Endometrium (tissue), 2 donors: Measurements from ENCODE around the gene SRPRB.

ENCODE experiments used
- FAIRE-seq: peaks from 2 replicates; lab custom pipeline; 2012; peaks lifted over from hg19 to GRCh38; lab: Jason Lieb, UNC
- donor health status: control.
- donor health status: control.

The SRPRB gene

DNA sequence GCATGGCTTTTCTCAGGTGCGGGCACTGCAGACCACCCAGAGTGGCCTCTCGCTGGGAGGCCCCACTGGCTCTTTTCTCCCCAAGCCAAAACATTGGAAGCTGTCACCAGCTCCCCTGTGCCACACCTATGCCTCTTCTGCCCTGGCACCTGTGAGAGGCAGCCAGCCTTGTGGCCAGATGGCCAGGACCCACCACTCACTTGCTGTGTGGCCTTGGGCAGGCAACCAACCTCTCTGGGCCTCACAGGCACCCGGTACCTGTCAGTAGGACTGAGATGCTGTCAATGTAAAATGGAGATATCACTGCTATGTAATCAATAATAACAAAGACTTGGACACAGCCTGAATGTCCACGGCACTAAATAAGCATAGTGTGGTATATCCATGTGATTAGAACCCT is 36.5 kb downstream of the SRPRB start:
- FAIRE-seq, result no peak

DNA sequence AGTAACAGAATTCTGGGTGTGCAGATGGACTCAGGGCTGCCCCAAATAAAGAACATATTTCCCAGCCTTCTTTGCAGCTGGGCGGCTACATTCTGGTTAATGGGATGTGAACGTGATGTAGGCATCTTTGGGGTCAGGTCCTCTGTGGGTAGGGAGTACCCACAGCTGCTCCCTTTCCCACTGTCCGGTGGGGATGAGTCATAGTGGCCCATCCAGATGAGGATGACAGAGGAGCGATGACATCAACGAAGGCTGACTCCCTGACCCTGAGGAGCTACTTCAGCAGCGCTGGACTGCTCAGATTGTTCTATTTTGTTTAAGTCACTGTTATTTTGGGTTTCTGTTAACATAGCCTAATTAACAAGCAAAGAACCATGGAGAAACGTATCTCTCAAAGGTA is 38.0 kb downstream of the SRPRB start:
- FAIRE-seq, result no peak

DNA sequence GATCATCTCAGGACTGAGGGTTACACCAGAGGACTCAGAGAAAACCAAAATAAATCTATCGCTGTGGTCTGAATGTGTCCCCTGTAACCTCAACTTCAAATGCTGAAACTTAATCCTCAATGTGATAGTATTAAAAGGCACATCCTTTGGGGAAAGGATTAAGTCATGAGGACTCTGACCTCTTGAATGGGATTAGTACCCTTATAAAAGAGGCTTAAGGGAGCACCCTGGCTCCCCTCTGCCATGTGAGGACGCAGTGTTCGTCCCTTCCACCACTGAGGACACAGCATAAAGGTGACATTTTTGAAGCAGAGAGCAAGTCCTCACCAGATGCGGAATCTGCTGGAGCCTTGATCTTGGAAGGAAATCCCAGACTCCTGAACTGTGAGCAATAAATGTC is 39.5 kb downstream of the SRPRB start:
- no peak for FAIRE-seq

DNA sequence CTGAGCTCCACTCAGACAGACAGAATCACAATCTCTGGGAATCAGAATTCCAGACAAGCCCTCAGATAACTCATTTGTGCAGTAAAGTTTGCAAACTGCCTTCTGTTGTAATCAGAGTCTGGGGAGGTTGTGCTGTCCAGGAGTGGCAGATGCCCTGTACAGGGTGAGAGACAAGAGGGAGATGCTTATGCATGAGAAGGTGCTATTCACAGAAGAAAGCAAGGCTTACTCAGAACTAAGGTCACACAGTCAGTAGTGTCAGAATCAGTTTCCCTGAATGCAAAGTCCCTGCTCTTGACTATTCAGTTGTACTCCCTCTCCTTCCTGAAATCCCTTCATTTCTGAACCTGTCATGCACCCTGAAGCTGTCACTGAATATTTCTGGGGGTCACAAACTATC is 43.7 kb downstream of the SRPRB start:
- no peak for FAIRE-seq

DNA sequence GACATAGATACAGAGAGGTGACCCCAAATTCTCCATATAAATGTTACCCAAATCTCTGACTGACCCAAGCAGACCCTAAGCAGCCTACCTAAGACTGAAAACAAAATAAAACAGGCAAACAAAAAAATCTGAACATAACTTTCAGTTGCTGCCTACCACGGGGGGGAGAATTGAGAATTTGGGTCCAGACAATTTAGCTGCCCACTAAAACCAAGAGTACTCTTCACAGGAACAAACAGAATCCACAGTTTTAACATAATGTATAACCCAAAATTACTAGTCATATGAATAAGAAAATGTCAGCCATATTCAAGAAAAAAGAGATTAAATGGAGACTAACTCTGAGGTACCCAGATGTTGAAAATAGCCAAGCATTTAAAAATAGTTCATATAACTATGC is 44.4 kb downstream of the SRPRB start:
- no peak for FAIRE-seq

DNA sequence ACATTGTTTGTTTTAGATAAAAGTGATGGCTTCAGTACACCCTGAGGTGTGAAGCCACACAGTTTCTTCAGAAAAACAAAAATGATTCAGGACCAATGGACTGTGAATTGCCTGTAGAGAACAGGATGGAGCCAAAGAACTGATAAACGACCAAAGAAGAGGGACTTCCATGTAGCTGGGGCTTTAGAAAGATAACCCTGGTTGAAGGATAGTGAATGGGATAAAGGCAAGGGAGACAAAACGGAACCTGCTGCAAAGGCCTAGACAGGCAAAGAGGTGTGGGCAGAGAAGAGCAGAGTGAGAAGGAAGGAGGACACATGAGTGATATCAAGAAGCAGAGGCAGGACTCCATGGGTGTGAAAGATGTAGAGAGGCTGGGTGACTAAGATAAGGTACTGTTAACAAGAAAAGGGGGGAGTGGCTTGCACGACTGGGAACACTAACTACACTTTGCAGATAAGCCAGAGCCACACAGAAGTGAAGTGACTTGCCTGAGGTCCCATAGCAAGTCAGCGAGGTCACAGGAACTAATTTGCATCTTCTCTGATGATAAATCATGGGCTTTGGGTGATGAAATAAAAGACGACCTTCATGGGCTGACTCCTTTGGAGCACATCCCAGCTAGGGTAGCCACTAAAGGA is 45.8 kb downstream of the SRPRB start:
- no peak for FAIRE-seq

DNA sequence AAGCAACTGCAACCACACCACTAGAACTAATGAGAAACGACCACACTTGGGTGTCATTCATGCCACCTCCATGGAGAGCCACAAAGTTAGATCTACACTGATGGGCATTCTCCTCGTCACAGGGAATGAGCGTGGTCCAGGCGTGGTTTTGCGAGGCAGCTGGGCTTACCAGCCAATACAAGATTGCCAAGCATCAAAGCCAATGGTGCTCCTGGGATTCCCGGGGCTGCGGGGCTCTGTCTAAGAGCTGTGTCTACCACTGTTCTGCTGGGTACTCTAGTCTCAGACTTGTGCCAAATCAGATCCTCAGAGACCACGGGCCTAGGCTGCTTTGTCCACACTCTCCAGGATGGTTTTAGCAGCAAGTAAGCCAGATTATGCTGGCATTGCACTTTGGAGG is 46.3 kb downstream of the SRPRB start:
- FAIRE-seq, result no peak

DNA sequence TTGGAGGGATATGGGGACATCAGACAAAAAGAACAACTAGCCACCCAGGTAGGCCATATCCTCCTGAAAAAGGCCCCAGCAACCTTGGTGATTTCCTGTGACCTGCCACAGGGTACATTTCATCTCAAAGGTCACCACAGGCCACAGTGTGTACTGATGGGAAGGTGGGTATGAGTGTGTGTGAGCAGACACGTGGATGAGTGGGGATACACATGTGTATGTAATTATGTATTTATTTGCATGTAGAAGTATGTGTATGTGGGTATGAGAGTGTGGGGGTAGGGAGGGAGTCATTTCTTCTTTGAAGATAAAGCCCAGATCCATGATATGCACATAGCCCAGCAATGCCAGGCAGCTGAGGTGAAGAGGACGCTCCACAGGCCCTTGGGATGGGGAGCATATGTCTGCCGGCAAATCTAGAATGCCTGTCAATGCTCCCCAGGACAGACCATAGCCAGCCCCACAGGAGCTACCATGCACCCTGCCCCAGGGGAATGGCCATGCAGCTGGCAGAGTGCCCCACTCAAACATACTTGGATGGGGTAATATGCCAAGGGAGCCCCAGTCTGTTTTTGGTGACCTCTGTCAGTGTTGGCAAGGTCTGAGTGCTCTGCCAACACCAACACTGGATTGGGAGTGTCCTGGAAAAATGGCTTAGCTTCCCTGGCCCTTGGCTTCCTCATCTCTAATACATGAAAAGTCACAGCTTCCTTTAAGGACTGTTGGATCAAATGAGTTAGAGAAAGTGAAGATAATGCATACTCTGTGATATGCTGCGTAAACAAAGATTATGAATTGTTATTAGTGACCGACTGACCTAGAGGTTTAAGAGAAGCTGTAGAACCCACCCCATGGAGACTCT is 47.7 kb downstream of the SRPRB start:
- FAIRE-seq, result no peak

DNA sequence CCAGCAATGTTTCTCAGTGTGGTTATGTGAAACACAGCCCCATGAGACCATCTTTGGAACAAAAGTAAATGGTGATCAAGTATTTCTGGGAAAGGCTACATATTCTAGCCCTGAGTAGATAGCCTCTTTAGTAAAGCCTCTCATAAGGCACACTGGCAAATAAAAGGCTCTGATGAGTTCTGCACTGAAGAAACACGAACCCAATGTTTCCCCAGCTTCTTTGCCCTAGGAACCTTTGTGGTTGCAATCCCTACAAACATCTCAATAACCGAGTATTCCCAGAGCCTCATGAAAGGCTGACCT is 48.3 kb downstream of the SRPRB start:
- no peak for FAIRE-seq

DNA sequence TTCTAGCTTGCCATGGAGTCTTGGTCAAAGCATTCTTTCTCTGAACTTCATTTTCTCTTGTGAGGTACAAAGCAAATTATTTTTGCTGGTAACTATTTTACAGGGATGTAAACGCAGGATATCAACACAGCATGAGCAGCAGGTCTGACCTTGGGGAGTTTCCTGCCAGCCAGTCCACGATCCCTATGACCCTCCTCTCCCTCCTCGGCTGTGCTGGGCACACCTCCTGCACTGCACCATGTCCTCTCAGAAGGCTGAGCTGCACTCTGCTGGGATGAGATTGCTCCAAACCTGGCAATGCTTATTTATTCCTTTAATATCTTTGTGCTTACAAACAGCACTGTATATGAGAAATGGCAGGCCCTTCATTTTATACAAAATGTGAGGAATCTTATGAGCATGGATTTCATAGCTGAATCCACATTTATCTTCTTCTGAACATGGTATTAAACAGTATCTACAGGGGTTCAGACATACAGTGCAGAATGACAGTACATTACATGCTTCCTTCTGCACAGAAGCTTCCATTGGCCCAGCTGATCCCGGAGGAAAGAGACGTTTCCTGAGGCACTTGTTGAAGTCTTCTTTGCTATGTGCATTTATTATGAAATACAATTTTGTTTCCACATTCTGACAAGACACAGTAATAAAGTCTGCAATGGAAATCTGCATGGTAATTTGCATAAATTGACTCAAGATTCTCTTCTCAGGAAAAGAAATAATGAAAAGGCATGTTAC is 48.8 kb downstream of the SRPRB start:
- no peak for FAIRE-seq

DNA sequence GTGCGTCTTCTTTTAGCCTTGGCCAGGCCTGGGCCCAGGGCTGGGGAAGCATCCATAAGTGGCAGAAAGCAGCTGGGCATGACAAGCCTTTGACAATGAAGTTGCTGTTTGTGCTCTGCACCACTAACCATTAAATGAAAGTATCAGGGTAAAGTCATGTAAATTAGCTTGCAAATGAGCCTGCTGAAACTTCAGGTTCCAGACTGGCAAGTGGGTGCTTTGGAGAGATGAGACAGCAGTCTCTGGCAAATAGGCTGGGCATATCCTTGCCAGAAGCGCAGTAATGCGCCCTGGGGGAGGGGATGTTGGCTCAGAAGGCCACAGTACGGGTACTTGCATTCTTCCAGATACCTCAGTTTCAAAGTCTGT is 49.4 kb downstream of the SRPRB start:
- no peak for FAIRE-seq

DNA sequence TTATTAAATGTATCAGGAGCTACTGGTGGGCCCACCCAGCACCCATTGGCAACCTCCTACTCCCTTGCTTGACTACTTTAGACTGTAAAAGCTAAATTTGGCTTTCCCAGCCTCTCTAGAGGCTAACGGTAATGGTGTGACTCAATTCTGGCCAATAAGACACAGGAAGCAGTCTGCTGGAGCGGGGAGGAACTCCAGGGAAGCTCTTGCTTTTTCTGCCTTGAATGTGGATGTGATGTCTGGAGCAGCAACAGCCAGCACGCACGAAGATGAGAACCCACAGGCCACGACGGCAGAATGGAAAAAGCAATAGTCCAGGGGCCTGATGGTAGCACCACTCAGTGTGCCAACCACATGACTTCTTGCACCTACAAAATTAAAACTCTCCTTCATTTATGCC is 50.2 kb downstream of the SRPRB start:
- FAIRE-seq, result no peak

DNA sequence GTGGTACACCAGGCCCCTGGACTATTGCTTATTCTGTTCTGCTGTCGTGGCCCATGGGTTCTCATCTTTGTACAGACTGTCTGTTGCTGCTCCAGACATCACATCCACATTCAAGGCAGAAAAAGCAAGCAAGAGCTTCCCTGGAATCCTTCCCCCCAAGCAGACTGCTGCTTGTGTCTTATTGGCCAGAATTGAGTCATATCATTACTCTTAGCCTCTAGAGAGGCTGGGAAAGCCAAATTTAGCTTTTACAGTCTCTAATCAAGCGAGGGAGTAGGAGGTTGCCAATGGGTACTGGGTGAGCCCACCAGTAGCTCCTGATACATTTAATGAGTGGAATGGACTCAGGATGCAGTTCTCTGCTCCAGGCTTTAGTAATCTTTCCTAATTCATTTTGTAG is 50.7 kb downstream of the SRPRB start:
- no peak for FAIRE-seq

DNA sequence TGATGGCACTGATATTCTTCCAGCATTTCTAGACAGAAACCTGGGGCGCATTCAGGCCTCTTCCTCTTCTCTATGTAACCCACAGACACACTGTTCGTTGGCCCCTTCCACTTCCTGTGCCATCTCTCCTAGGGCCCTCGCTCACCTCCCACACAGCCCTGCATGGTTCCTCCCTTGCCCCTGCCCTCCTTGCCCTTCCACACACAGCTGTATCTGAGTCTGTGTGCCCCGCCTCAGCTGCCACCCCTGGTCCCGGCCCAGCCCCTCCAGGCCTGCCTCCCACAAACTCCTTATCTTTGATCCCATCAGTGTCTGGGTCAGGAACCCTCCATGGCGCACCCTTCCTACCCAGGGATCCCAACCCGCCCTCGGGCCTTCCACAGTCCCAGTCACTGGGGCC is 52.2 kb downstream of the SRPRB start:
- no peak for FAIRE-seq

DNA sequence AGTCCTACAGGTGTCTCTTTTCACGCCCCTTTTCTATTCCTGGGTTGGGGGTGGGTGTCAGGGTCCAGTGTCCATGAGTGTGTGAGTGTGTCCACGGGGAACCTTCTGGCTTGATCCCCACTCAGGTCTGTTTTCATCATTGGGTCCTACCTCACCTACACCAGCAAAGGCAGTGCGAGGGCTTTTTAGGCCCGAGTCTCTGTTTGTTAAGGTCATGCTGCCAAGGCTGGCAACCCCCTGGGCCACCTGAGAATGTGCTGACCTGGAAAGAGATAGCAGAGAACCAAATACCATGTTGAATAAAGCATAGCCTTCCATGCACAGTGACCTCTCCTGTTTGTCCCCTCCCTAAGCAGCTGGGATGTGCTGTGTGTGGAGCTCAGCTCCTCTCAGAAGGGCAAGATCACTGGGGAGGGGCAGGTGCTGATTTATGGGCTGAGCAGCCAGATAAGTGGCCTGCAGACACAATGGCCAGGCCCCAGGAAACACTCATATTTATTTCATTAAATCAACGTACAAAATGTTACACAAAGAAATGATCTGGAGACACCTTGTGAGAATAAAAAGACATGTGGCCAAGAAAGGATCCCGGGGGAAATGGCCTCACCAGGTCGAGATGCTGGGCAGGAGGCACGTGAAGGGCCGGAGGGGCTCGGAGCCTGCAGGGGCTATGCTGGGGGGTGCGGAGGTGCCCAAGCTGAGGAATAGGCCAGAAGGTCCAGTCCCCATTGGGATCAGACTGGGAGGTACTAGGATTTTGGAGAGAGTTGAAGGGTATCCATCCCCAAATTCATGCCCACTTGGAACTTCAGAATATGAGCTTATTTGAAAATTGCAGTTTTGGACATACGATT is 54.0 kb downstream of the SRPRB start:
- FAIRE-seq, result no peak

DNA sequence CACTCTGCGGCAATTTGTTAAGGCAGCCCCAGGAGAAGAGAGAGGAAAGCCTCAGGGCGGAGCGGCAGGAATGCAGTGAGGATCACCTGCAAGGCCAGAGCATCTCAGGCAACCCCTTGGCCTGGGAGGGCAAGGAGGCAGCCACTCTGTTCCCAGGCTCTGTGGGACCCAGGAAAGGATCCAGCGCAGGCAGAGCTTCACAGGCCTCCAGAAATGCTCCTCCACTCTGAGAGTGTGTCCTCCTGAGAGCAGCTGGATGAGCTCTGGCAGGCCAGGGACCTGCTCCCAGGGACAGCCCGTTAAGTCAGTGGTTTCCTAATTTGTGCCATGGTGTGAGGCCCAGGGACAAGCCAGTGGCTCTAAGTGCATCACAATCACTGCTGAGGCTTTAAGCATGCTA is 54.9 kb downstream of the SRPRB start:
- FAIRE-seq, result no peak

DNA sequence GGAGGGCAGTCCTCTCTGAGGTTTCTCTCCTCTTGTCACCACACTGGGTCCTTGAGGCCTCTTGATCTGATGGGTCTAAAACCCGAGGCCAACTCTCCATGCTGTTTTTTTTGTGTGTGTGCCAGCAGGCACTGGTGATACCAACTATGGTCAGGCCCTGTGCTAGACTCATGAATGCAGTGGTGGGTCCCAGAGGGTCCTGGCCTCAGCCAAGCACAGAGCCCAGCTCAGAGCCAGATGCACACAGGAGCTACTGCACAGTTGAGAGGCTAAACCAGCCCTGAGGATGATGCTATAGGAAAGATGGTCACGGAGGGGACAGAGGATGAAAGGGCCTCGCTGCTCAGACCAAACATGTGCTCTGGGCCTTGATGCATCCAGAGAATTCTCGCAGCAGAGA is 56.5 kb downstream of the SRPRB start:
- FAIRE-seq, result no peak

DNA sequence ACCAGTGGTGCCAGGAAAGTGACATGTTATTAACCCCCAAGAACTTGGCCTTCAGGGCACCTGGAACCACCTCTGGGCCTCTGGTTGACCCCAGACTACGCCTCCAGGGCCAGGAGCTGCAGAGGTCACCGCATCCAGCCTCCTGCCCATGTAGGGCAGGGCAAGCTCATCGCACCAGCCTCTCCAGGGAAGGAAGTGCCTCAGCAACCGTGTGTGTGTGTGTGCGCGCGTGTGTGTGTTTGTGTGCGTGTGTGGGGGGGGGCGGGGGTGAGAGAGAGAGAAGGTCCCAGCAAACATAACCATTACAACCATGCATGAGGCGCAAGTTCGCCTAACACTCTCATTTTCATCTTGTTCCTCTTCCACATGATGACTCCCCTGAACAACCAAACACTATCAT is 58.3 kb downstream of the SRPRB start:
- FAIRE-seq, result no peak

DNA sequence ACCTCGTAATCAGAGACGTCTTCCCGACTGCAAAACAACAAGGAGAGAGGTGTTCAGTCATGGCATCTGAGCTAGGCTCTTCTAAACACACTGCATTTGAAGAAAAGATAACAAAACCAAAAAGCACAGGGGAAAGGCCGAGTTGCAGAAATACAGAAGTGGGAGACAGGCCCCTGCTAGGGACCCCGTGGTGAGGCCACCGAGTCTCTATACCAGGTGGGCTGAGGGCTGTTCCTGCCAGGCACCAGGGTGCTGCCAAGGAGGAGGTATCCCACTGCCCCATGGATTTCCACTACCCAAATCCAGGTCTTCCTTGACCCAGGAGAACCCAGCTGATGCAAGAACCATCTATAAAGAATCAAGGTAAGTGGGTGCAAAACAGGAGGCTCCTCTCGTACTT is 59.0 kb downstream of the SRPRB start:
- no peak for FAIRE-seq

DNA sequence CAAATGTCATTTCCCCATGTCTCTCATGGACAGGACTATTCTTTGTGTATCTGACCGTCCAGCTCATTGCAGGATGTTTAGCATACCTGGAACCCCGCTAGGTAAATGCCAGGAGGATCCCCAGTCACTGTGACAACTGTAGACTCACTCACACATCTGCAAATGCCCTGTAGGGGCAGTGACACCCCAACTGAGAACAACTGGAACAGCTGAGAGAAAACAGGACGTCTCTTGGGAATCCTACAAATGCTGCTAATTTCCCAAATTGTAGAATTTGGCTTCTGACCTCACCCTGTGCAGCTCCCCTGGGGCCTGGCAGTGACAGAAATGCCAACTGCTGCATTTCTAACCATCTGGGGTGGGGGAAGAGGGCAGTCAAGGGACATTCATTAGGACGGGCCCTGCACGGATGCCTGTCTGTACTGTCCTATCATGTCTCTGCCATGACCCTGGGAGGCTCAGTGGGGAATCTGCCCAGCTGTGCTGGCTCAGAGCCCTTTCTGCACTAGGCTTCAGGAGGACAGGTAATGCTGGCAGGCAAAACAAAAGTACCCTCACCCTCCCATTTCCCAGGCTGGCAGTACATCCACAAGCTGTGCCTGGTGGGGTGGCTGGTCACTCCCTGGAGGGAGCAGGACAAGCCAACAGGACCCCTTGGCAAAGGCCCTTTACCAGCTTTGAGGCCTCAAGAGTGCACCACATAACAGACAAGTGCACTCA is 59.7 kb downstream of the SRPRB start:
- FAIRE-seq, result no peak

DNA sequence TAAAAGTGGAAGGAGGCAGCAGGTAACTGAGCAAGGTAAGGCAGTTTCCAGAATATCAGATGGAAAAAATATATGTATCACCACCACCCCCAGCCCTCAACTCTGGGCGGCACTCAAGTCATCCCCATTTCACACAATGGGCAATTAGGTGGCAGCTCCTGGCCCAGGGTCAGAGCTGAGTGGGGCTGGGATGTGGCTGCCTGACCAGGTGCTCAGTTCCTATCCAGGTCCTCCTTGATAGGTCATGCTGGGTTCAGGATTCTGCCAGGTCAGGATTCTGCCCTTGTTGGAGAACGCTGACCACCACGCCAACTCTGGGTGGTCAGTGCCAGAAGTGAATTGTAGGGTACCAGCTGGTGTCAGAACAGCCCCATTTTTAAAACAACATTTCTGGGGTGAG is 60.5 kb downstream of the SRPRB start:
- FAIRE-seq, result no peak

DNA sequence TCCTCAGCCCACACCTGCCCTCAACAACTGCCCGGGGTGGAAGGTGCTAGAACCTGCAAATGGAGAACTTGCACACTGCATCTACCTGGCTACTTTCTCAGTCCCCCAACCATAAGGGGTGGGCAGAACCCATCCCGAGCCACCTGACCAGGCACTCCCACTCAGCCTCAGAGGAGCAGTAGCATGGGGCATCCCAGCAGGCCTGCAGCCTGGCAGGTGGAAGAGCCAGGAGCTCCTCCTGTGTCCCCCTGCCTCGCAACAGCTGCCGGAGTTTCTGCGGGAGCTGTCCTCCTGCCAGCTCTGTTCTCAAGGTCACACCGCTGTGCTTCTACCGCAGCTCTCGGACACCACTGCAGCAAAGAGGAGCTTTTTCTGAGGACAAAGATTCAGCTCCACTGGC is 62.6 kb downstream of the SRPRB start:
- FAIRE-seq, result no peak
